Body of pancreas (tissue), 4 donors: Measurements from ENCODE around the gene ALX4. TPM values are rescaled to one million over a fixed set of nuclear protein-coding genes. Genes with fewer than 3 reads are reported as not detected.

Source experiments
- ATAC-seq: fragments of 150-250 bp; one replicate; pipeline ENCODE4 v1.9.1; 2016
- DNase-seq, 4 donors: peaks; one replicate each; pipeline ENCODE4 v3.0.0-alpha.2; 2019
- H3K27ac ChIP-seq, 4 donors: fragments of 200-600 bp; sonication (generic); 1 replicate in 3 of 4; 2 replicates in 1 of 4; pipeline versions ENCODE4 v1.5.1 to v1.6.1; 2016 to 2019; ENCODE audit warnings: mild to moderate bottlenecking in 1 of 4, mixed read lengths in 1 of 4, moderate library complexity in 1 of 4
- H3K27me3 ChIP-seq, 2 donors: fragments of 200-600 bp; sonication (generic); one replicate each; pipeline ENCODE4 v1.6.0; 2016; ENCODE audit warnings: mild to moderate bottlenecking in 1 of 2
- H3K36me3 ChIP-seq, 2 donors: fragments of 200-600 bp; sonication (generic); replicated peaks in 1 of 2; 2 replicates each; pipeline ENCODE4 v1.5.1; 2016; ENCODE audit warnings: low read depth in 2 of 2; ENCODE audit not compliant: insufficient read depth in 1 of 2
- H3K4me1 ChIP-seq: fragments of 200-600 bp; sonication (generic); one replicate; pipeline ENCODE4 v1.6.0; 2016
- H3K4me3 ChIP-seq, 2 donors: fragments of 200-600 bp; sonication (generic); 1 replicate in 1 of 2; 2 replicates in 1 of 2; pipeline ENCODE4 v1.5.1; 2016 to 2019
- H3K9me3 ChIP-seq, 3 donors: fragments of 200-600 bp; sonication (generic); 1 replicate in 2 of 3; 2 replicates in 1 of 3; pipeline ENCODE4 v1.5.1; 2016
- CTCF ChIP-seq, 7 experiments: fragments of 450-650 bp in 4 of 7; fragments of 200-600 bp in 3 of 7; sonication (generic) in 3 of 7; IDR thresholded peaks; one replicate each; pipeline ENCODE4 v1.5.1; 2016 to 2019; ENCODE audit warnings: antibody characterized with exemption in 7 of 7
- POLR2A ChIP-seq, 3 donors: fragments of 450-650 bp; IDR thresholded peaks; one replicate each; pipeline ENCODE4 v1.6.1; 2016; ENCODE audit warnings: antibody characterized with exemption in 3 of 3, mild to moderate bottlenecking in 2 of 3
- WGBS, 2 donors: methylation state at CpG; one replicate each; pipeline ENCODE4 v1.1.5; 2017; 5-methylcytosine and 5-hydroxymethylcytosine counted together
- intact Hi-C: fragments of 100-400 bp; cut with DNase I; formaldehyde crosslinking; loops from one replicate; pipeline ENCODE4 v1.15.1; 2023
- total RNA-seq, 2 donors: library from RNA; depleted of rRNA; stranded (reverse); fragments of >200 nt; gene quantifications; one replicate each; pipeline ENCODE4 v1.1.0, GENCODE V29; 2016

ALX4 gene
- total RNA-seq, 2 donors from 2014 or later, result not detected

GRCh38 chr11:44351898-44352498, 42.1 kb upstream of the ALX4 start:
- Histone ChIP-seq H3K36me3 (no peaks in the 10 kb centered on the region), H3K9me3 (no peaks in the 10 kb centered on the region), H3K4me3 (no peak overlapping the region), H3K4me1 (no peaks in the 10 kb centered on the region), H3K27me3 (no peaks in the 10 kb centered on the region), H3K27ac (no peak overlapping the region)
- no peak for TF ChIP-seq CTCF (IDR thresholded peaks at IDR 0.05)
- no peak for TF ChIP-seq POLR2A (IDR thresholded peaks at IDR 0.05)
- intact Hi-C loops, result no loop called here
- DNase-seq (no peak), ATAC-seq (no peak)
- WGBS, 2 donors, result 47 to 65% methylated on average over 7 of the region's 7 CpGs

- H3K36me3 ChIP-seq, result no peaks in the 10 kb centered on the region
- no peak for ATAC-seq
- 58 to 70% methylated on average over 9 of the region's 9 CpGs for WGBS, 2 donors
- H3K27ac ChIP-seq, result no peak overlapping the region
- no peak overlapping the region for H3K4me3 ChIP-seq
- TF ChIP-seq CTCF (IDR thresholded peaks at IDR 0.05) (no peak), POLR2A (IDR thresholded peaks at IDR 0.05) (no peak)
- H3K9me3 ChIP-seq, result no peaks in the 10 kb centered on the region
- intact Hi-C loops, result no loop called here
- H3K4me1 ChIP-seq, result no peaks in the 10 kb centered on the region
- no peaks in the 10 kb centered on the region for H3K27me3 ChIP-seq
- DNase-seq, result no peak
Measured at GRCh38 chr11:44351006-44351660, 41.2 kb upstream of the ALX4 start.

- no peaks in the 10 kb centered on the region for H3K4me1 ChIP-seq
- no peaks in the 10 kb centered on the region for H3K36me3 ChIP-seq
- TF ChIP-seq POLR2A (IDR thresholded peaks at IDR 0.05) (no peak), CTCF (IDR thresholded peaks at IDR 0.05) (no peak)
- 46 to 51% methylated on average over 3 of the region's 3 CpGs for WGBS, 2 donors
- intact Hi-C loops, result no loop called here
- no peak for ATAC-seq
- no peak overlapping the region for H3K27ac ChIP-seq
- no peaks in the 10 kb centered on the region for H3K9me3 ChIP-seq
- no peak for DNase-seq
- H3K27me3 ChIP-seq, result no peaks in the 10 kb centered on the region
- no peak overlapping the region for H3K4me3 ChIP-seq
Measured at GRCh38 chr11:44349328-44349727, 39.4 kb upstream of the ALX4 start.

GRCh38 chr11:44348721-44349120, 38.8 kb upstream of the ALX4 start:
- no peak for DNase-seq
- intact Hi-C loops, result no loop called here
- H3K27me3 ChIP-seq, result no peaks in the 10 kb centered on the region
- H3K4me1 ChIP-seq, result no peaks in the 10 kb centered on the region
- no peaks in the 10 kb centered on the region for H3K36me3 ChIP-seq
- WGBS, 2 donors, result 68 to 71% methylated on average over 10 of the region's 10 CpGs
- no peak overlapping the region for H3K4me3 ChIP-seq
- H3K27ac ChIP-seq, result no peak overlapping the region
- TF ChIP-seq CTCF (IDR thresholded peaks at IDR 0.05), result no peak
- no peak for TF ChIP-seq POLR2A (IDR thresholded peaks at IDR 0.05)
- ATAC-seq, result no peak
- H3K9me3 ChIP-seq, result no peaks in the 10 kb centered on the region

GRCh38 chr11:44348114-44348513, 38.2 kb upstream of the ALX4 start:
- no peaks in the 10 kb centered on the region for H3K27me3 ChIP-seq
- no peak for ATAC-seq
- no peak overlapping the region for H3K27ac ChIP-seq
- H3K4me1 ChIP-seq, result no peaks in the 10 kb centered on the region
- 48 to 92% methylated on average over 2 of the region's 2 CpGs for WGBS, 2 donors
- intact Hi-C loops, result no loop called here
- TF ChIP-seq POLR2A (IDR thresholded peaks at IDR 0.05) (no peak), CTCF (IDR thresholded peaks at IDR 0.05) (no peak)
- no peaks in the 10 kb centered on the region for H3K9me3 ChIP-seq
- H3K36me3 ChIP-seq, result no peaks in the 10 kb centered on the region
- DNase-seq, result no peak
- no peak overlapping the region for H3K4me3 ChIP-seq
